Thyroid gland (tissue), 4 donors: ENCODE measurements around the gene LRCH3. TPM values are rescaled to one million over a fixed set of nuclear protein-coding genes. Genes with fewer than 3 reads are reported as not detected.

Experiments used
- DNase-seq, 2 donors: peaks; one replicate each; pipeline ENCODE4 v3.0.0-alpha.2; 2019
- H3K27ac ChIP-seq, 3 donors: fragments of 200-600 bp; sonication (generic); 1 replicate in 2 of 3; 2 replicates in 1 of 3; pipeline ENCODE4 v1.5.1; 2016 to 2019; ENCODE audit warnings: mild to moderate bottlenecking in 1 of 3, moderate library complexity in 1 of 3
- H3K27me3 ChIP-seq: fragments of 200-600 bp; sonication (generic); one replicate; pipeline ENCODE4 v1.5.1; 2019
- H3K36me3 ChIP-seq, 2 donors: fragments of 200-600 bp; sonication (generic); one replicate each; pipeline ENCODE4 v1.5.1; 2016 to 2019
- H3K4me1 ChIP-seq, 2 donors: fragments of 200-600 bp; sonication (generic); one replicate each; pipeline ENCODE4 v1.5.1; 2017 to 2019
- H3K4me3 ChIP-seq, 3 donors: fragments of 200-600 bp; sonication (generic); replicated peaks in 1 of 3; 1 replicate in 2 of 3; 2 replicates in 1 of 3; pipeline ENCODE4 v1.5.1; 2016; ENCODE audit warnings: mild to moderate bottlenecking in 1 of 3
- H3K9me3 ChIP-seq: fragments of 200-600 bp; sonication (generic); one replicate; pipeline ENCODE4 v1.5.1; 2017
- POLR2A ChIP-seq, 2 donors: fragments of 450-650 bp; IDR thresholded peaks; one replicate each; pipeline ENCODE4 v1.6.1; 2017; ENCODE audit warnings: antibody characterized with exemption in 2 of 2, mild to moderate bottlenecking in 2 of 2, moderate library complexity in 1 of 2
- WGBS, 2 donors: methylation state at CpG; one replicate each; pipeline ENCODE4 v1.1.5; 2017; 5-methylcytosine and 5-hydroxymethylcytosine counted together
- intact Hi-C: fragments of 100-400 bp; cut with DNase I; formaldehyde crosslinking; loops from one replicate; pipeline ENCODE4 v1.15.1; 2023
- total RNA-seq, 4 donors: library from RNA; depleted of rRNA; stranded (reverse); fragments of >200 nt; gene quantifications; one replicate each; pipeline ENCODE4 v1.2.3, GENCODE V29; 2016
- TF ChIP-seq, protein P1 (sequence below), 6 experiments: fragments of 200-600 bp in 3 of 6; fragments of 450-650 bp in 3 of 6; sonication (generic) in 3 of 6; IDR thresholded peaks; one replicate each; pipeline ENCODE4 v1.5.1; 2016 to 2019; ENCODE audit warnings: antibody characterized with exemption in 6 of 6, mild to moderate bottlenecking in 2 of 6, inconsistent platforms in 1 of 6, moderate library complexity in 1 of 6

LRCH3 gene
- total RNA-seq, 4 donors from 2014 or later, result 36.7 to 68.3 (median 54.9) TPM

DNA sequence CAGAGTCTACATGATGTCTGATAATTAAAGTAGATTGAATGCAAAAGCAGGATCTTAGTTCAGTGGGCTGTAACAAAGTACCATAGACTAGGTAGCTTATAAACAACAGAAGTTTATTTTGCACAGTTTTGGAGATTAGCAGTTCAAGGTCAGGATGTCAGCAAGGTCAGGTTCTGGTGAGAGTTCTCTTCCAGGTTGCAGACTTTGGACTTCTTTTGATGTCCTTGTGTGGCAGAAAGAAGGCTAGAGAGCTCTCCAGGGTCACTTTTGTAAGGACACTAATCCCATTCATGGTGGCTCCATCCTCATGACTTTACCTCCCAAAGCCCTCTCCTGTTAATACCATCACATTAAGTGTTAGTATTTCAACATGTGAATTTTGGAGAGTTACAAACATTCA lies 29.3 kb upstream of the LRCH3 start:
- Histone ChIP-seq H3K4me3 (no peak overlapping the region), H3K27ac (no peak overlapping the region), H3K4me1 (no peaks in the 10 kb centered on the region), H3K9me3 (no peaks in the 10 kb centered on the region), H3K27me3 (no peaks in the 10 kb centered on the region), H3K36me3 (peaks cover 18 to 25% of the 10 kb centered on the region in 2 donors)
- no peak for DNase-seq
- no peak for TF ChIP-seq POLR2A (IDR thresholded peaks at IDR 0.05)
- TF ChIP-seq, protein P1, sequence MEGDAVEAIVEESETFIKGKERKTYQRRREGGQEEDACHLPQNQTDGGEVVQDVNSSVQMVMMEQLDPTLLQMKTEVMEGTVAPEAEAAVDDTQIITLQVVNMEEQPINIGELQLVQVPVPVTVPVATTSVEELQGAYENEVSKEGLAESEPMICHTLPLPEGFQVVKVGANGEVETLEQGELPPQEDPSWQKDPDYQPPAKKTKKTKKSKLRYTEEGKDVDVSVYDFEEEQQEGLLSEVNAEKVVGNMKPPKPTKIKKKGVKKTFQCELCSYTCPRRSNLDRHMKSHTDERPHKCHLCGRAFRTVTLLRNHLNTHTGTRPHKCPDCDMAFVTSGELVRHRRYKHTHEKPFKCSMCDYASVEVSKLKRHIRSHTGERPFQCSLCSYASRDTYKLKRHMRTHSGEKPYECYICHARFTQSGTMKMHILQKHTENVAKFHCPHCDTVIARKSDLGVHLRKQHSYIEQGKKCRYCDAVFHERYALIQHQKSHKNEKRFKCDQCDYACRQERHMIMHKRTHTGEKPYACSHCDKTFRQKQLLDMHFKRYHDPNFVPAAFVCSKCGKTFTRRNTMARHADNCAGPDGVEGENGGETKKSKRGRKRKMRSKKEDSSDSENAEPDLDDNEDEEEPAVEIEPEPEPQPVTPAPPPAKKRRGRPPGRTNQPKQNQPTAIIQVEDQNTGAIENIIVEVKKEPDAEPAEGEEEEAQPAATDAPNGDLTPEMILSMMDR (IDR thresholded peaks at IDR 0.05), result no peak
- intact Hi-C loops, result no loop called here

DNA sequence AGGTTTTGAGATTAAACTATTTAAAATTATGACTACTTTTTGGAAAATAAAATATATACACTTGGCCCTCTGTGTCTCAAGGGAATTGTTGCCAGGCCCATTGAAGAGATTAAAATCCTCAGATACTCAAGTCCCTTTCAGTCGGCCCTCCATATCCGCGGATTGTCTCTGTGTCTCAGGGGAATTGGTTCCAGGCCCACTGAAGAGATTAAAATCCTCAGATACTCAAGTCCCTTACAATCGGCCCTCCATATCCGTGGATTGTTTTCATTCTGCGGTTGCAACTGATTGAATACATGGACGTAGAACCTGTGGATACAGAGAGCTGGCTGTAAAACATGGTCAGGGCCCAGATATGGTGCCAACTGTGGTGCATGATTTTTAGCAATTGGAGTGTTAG lies 15.7 kb upstream of the LRCH3 start:
- H3K36me3 ChIP-seq, result peaks cover 47 to 73% of the 10 kb centered on the region in 2 donors
- H3K27ac ChIP-seq, result no peak overlapping the region
- H3K27me3 ChIP-seq, result no peaks in the 10 kb centered on the region
- WGBS, 2 donors, result 77 to 82% methylated on average over 7 of the region's 7 CpGs
- no peaks in the 10 kb centered on the region for H3K4me1 ChIP-seq
- intact Hi-C loops, result no loop called here
- no peak for DNase-seq
- no peak for TF ChIP-seq POLR2A (IDR thresholded peaks at IDR 0.05)
- TF ChIP-seq, protein P1 (IDR thresholded peaks at IDR 0.05), result no peak
- no peak overlapping the region for H3K4me3 ChIP-seq
- H3K9me3 ChIP-seq, result no peaks in the 10 kb centered on the region

DNA sequence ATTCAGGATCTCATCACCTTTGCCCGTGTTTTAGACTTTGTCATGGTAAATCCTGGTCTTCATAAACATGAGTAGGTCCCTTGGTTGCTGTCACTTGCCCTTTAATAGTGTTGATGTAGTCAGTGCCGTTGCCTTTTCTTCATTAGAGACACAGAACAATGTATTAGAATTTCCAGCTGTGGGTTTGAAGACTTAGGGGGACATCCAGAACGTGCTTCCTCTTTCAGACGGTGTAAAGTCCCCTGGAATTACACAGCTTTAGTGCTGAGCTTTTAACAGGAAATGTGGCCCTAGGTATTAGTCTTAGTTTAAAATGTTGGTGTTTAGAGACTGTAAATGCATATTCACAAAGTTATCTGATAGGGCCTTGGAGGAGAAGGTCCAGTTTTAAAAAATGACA lies 8.8 kb upstream of the LRCH3 start:
- intact Hi-C loops, result no loop called here
- H3K27ac ChIP-seq, result no peak overlapping the region
- H3K36me3 ChIP-seq, result peaks cover 15 to 37% of the 10 kb centered on the region in 2 donors
- 80 to 85% methylated on average over 4 of the region's 4 CpGs for WGBS, 2 donors
- TF ChIP-seq, protein P1 (IDR thresholded peaks at IDR 0.05), result no peak
- no peak for TF ChIP-seq POLR2A (IDR thresholded peaks at IDR 0.05)
- no peak for DNase-seq
- H3K4me3 ChIP-seq, result no peak overlapping the region
- no peaks in the 10 kb centered on the region for H3K27me3 ChIP-seq
- no peaks in the 10 kb centered on the region for H3K4me1 ChIP-seq
- no peaks in the 10 kb centered on the region for H3K9me3 ChIP-seq

DNA sequence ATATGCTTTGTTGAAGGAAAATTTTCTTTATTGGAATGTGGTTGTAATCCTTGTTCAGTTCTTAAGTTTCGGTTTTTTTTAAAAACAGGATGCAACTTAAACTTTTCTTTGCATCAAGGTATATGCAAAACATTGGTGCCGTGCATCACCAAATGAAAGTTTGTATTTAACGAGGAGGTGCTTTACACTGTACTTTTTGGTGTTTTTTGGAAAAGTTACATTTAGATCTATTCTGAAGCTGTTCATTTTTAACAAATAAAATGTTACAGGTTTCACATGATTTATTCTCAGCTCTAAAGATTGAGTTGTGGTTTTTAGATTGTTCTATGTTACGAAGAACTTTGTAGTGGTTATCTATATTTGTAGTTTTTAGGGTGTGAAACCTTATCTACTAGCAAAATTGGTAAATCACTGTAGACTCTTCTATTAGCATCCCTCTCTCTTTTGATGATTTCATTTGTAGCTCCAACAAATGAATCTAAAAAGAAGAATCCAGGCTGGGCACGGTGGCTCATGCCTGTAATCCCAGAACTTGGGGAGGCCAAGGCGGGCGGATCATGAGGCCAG lies 7.0 kb upstream of the LRCH3 start:
- no peak for DNase-seq
- Histone ChIP-seq H3K36me3 (peaks cover 0 to 18% of the 10 kb centered on the region in 2 donors), H3K4me3 (no peak overlapping the region), H3K27ac (no peak overlapping the region), H3K27me3 (no peaks in the 10 kb centered on the region), H3K9me3 (no peaks in the 10 kb centered on the region), H3K4me1 (no peaks in the 10 kb centered on the region)
- TF ChIP-seq POLR2A (IDR thresholded peaks at IDR 0.05), result no peak
- TF ChIP-seq, protein P1 (IDR thresholded peaks at IDR 0.05), result no peak
- WGBS, 2 donors, result 96 to 97% methylated on average over 7 of the region's 7 CpGs
- intact Hi-C loops, result no loop called here

DNA sequence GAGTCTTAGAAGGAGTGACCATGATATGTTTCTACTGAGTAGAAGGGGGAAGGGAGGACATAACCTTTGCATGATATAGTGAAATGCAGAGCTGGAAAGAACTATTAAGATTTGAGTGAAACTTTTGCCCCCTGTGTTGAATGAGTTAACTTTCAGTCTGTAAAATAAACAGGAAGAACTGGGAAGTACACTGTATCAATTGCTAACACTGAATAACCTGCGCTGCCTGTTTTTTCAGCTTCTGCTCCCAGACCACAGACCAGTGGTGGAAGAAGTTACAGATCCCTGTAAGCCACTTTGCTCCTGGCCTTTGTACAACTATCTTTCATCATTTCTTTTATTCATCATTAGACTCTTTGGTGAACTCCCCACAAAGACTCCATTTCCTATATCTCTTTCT lies 3.6 kb upstream of the LRCH3 start:
- Histone ChIP-seq H3K27me3 (no peaks in the 10 kb centered on the region), H3K4me1 (no peaks in the 10 kb centered on the region), H3K9me3 (no peaks in the 10 kb centered on the region), H3K27ac (no peak overlapping the region), H3K4me3 (no peak overlapping the region), H3K36me3 (peaks cover 0 to 3% of the 10 kb centered on the region in 2 donors)
- 18 to 47% methylated on average over 1 of the region's 1 CpG for WGBS, 2 donors
- no peak for DNase-seq
- no peak for TF ChIP-seq POLR2A (IDR thresholded peaks at IDR 0.05)
- TF ChIP-seq, protein P1 (IDR thresholded peaks at IDR 0.05), result no peak
- intact Hi-C loops, result no loop called here
